Duodenal mucosa (tissue), 2 donors: ENCODE measurements around the gene SLC52A3.
"Not testable (repeated sequence)": the region's sequence is repeated elsewhere in the genome, so short reads cannot be mapped to it uniquely, and the experiment has no call there.

ENCODE experiments used
- H3K27ac ChIP-seq: one replicate; pipeline ENCODE4 v1.7.0; 2013; ENCODE audit warnings: low read depth, low read length
- H3K27me3 ChIP-seq, 2 donors: one replicate each; pipeline ENCODE4 v1.7.0; 2013; ENCODE audit warnings: low read length in 2 of 2, control low read depth in 1 of 2; ENCODE audit not compliant: insufficient read depth in 2 of 2, control insufficient read depth in 1 of 2
- H3K36me3 ChIP-seq, 2 donors: one replicate each; pipeline ENCODE4 v1.7.0; 2013; ENCODE audit warnings: low read length in 2 of 2, control low read depth in 1 of 2; ENCODE audit not compliant: insufficient read depth in 2 of 2, control insufficient read depth in 1 of 2
- H3K4me1 ChIP-seq, 2 donors: one replicate each; pipeline ENCODE4 v1.7.0; 2013; ENCODE audit warnings: low read length in 2 of 2, control low read depth in 1 of 2; ENCODE audit not compliant: insufficient read depth in 2 of 2, control insufficient read depth in 1 of 2
- H3K4me3 ChIP-seq, 2 donors: one replicate each; pipeline ENCODE4 v1.7.0; 2013; ENCODE audit warnings: low read length in 2 of 2, low read depth in 1 of 2
- H3K9ac ChIP-seq, 2 donors: one replicate each; pipeline ENCODE4 v1.7.0; 2013; ENCODE audit warnings: low read length in 2 of 2, low read depth in 1 of 2
- H3K9me3 ChIP-seq, 2 donors: one replicate each; pipeline ENCODE4 v1.7.0; 2013; ENCODE audit warnings: low read length in 2 of 2, control low read depth in 1 of 2; ENCODE audit not compliant: control insufficient read depth in 1 of 2

Gene SLC52A3

DNA sequence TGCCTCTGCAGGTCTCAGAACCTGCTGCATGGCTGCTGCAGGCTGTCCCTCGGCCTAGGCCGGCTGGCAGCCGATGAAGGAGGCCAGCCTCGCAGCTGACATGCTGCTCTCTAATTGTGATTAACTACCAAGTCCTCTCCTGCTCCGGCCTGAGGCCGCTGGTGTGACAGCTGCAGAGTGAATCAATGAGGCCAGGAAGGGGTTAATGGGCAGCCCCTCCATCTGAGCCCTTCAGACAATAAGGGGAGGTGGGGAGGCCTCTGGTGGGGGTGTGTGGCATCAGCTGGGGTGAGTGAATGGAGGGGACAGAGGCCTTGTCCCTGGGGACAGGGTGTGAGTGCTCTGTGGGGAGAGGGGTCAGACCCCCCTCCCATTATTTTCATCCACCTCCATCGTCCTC is 34.4 kb downstream of the SLC52A3 start:
- H3K27me3 ChIP-seq = peaks cover 5 to 6% of the 10 kb centered on the region in 2 donors
- H3K36me3 ChIP-seq = no peaks in the 10 kb centered on the region
- no peak overlapping the region for H3K4me3 ChIP-seq
- H3K9ac ChIP-seq = no peak overlapping the region
- H3K4me1 ChIP-seq = no peaks in the 10 kb centered on the region
- no peaks in the 10 kb centered on the region for H3K9me3 ChIP-seq
- no peak overlapping the region for H3K27ac ChIP-seq

DNA sequence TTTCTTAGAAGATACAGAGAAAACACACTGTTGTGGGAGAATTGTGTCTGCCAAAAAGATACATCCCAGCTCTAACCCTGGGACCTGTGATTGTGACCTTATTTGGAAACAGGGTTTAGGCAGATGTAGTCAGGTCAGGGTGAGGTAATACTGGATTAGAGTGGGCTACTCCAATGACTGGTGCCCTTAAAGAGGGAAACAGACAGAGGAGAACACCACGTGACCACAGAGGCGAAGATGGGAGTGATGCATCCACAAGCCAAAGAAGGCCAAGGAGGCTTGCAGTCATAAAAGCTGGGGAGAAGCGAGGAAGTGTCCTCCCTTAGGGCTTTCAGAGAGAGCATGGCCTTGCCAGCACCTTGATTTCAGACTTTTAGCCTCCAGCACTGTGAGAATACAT is 35.6 kb downstream of the SLC52A3 start:
- no peak overlapping the region for H3K4me3 ChIP-seq
- no peak overlapping the region for H3K9ac ChIP-seq
- H3K27me3 ChIP-seq = peaks cover 11 to 14% of the 10 kb centered on the region in 2 donors
- no peaks in the 10 kb centered on the region for H3K4me1 ChIP-seq
- H3K27ac ChIP-seq = no peak overlapping the region
- H3K9me3 ChIP-seq = no peaks in the 10 kb centered on the region
- no peaks in the 10 kb centered on the region for H3K36me3 ChIP-seq

DNA sequence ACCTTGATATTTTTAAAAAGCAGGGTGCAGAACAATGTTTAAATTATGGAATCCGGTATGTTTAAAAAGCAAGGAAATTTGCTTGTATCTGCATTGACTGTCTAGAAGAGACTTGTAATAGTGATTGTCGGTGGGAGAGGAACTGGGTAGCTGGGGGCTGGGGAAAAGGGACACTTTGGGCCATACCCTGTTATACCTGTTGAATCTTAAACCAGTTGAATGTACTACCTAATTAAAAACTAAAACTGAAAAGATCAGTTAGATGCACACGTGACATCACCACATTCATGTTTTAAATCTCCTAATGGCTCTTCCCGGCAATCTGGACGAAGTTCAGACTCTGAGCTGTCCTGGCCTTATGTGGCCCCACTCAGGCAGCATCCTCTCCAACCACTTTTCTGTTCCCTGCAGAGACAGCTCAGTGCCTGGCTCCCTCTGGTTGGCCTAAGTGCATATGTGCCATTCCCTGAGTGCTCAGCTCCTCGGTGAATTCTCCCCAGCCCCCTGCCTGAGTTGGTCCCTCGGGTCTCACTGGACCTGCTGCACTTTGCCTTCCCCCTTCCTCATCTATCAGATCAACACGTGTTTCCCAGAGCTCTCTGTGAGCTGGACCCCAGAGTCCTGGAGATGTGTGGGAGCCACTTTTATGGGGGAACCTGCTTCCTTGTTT is 36.3 kb downstream of the SLC52A3 start:
- no peaks in the 10 kb centered on the region for H3K36me3 ChIP-seq
- H3K27ac ChIP-seq = no peak overlapping the region

DNA sequence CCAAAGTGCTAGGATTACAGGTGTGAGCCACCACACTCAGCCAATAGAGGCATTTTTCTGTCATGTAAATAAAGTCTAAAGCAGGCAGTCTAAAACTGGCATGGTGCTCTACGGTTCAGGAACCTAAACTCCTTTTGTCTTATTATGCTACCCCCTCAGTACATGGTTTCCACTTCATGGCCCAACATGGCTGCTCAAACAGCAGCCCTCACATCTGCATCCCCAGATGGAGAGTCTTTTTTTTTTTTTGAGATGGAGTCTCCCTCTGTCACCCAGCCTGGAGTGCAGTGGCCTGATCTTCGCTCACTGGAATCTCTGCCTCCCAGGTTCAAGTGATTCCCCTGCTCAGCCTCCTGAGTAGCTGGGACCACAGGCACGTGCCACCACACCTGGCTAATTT is 38.3 kb downstream of the SLC52A3 start:
- Histone ChIP-seq H3K27me3 (peaks cover 23 to 30% of the 10 kb centered on the region in 2 donors), H3K4me1 (no peaks in the 10 kb centered on the region), H3K27ac (no peak overlapping the region), H3K9me3 (no peaks in the 10 kb centered on the region), H3K4me3 (no peak overlapping the region), H3K36me3 (no peaks in the 10 kb centered on the region), H3K9ac (no peak overlapping the region)

More for the DNA sequence above, 36.3 kb downstream of the SLC52A3 start:
- Histone ChIP-seq H3K9me3 (no peaks in the 10 kb centered on the region), H3K27me3 (peaks cover 12 to 17% of the 10 kb centered on the region in 2 donors), H3K4me3 (no peak overlapping the region), H3K4me1 (no peaks in the 10 kb centered on the region), H3K9ac (no peak overlapping the region)

DNA sequence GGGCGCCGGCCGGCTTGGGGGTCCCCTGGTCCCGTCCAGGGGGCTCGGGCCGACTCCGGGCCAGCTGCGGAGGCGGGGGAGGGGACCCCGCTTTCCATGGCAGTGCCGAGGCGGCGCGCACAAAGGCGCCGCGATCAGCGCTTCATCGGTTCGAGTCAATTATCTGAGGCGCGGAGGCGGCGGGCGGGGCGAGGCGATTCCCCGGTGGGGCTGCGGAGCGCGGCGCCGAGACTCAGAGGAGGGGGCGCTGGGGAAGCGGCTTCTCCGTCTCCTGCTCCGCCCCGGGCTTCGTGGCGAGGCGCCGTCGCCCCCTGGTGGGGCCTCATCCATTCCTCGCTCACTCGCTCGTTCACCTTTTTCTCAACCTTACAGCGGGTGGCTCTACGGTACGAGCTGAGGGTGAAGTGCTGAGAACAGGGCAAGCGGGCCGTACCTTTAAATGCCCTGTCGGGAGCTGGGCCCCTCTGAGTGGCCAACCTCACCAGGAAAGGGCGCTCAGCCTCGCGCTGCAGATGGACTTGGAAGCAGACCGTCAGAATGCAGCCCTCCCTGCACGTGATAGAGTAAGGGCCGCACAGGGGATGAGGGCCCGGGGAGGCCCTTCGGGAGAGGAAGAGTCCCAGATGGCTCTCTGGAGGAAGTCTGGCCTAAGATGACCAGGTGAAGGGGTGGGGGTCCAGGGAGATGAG is 39.9 kb downstream of the SLC52A3 start:
- no peaks in the 10 kb centered on the region for H3K9me3 ChIP-seq
- no peaks in the 10 kb centered on the region for H3K4me1 ChIP-seq
- peaks cover 23 to 37% of the 10 kb centered on the region in 2 donors for H3K27me3 ChIP-seq
- H3K36me3 ChIP-seq = no peaks in the 10 kb centered on the region
- H3K27ac ChIP-seq = no peak overlapping the region
- peak overlapping the region in 1 of 2 donors; percentile 43 for H3K4me3 ChIP-seq
- no peak overlapping the region for H3K9ac ChIP-seq

DNA sequence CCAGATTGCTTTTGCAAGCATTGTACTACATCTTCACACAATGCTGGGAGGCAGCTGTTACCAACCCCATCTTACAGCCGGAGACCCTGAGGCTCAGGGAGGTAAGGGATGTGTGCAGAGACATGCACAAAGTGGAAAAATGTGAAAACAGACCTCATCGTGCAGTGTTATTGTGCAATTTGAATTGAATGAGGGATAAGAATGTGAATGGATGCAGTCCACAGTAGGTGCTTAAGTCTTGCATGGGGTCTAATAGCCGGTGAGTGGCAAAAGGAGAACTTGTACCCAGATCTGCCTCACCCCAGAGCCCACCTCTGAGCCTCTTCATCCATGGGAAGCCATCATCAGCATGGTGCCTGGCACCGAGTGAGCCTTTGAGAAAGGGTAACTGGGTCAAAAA is 42.1 kb downstream of the SLC52A3 start:
- Histone ChIP-seq H3K27me3 (peaks cover 27 to 37% of the 10 kb centered on the region in 2 donors), H3K9ac (no peak overlapping the region), H3K9me3 (no peaks in the 10 kb centered on the region)

DNA sequence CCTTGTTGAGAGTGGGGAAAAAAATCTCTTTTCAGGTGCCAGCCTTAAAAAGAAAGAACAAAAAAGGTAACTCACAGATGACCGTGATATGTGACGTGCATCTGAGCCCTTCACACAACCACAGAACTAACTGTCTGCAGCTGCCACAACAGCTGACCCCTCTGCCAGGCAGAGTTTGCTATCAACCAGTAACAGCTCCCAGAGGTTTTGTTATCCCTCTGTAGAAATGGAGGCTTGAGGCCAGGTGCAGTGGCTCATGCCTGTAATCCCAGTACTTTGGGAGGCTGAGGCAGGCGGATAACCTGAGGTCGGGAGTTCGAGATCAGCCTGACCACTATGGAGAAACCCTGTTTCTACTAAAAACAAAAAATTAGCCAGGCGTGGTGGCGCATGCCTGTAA is 42.8 kb downstream of the SLC52A3 start:
- H3K9me3 ChIP-seq = no peaks in the 10 kb centered on the region
- H3K4me3 ChIP-seq = no peak overlapping the region
- H3K36me3 ChIP-seq = no peaks in the 10 kb centered on the region
- H3K4me1 ChIP-seq = no peaks in the 10 kb centered on the region
- peaks cover 27 to 37% of the 10 kb centered on the region in 2 donors for H3K27me3 ChIP-seq
- no peak overlapping the region for H3K9ac ChIP-seq
- H3K27ac ChIP-seq = no peak overlapping the region

More for the DNA sequence above, 42.1 kb downstream of the SLC52A3 start:
- H3K36me3 ChIP-seq = no peaks in the 10 kb centered on the region
- H3K4me1 ChIP-seq = no peaks in the 10 kb centered on the region
- H3K27ac ChIP-seq = no peak overlapping the region
- H3K4me3 ChIP-seq = no peak overlapping the region

DNA sequence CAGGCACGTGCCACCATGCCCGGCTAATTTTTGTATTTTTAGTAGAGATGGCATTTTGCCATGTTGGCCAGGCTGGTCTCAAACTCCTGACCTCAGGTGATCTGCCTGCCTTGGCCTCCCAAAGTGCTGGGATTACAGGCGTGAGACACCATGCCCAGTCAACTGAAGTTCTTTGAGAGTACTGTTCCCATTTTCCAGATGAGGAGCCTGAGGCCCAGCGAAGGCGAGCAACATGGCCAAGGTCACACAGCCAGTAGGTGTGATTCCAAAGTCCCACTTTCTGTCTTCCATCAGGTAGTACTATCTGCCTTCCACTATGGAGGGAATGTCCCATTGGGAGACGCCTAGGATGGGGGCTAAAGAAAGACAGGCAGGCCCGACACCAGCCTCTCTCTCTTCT is 43.5 kb downstream of the SLC52A3 start:
- H3K4me1 ChIP-seq, H3K27ac ChIP-seq, H3K36me3 ChIP-seq, H3K4me3 ChIP-seq, H3K9ac ChIP-seq, H3K9me3 ChIP-seq: not testable (repeated sequence)
- peaks cover 27 to 37% of the 10 kb centered on the region in 2 donors for H3K27me3 ChIP-seq

DNA sequence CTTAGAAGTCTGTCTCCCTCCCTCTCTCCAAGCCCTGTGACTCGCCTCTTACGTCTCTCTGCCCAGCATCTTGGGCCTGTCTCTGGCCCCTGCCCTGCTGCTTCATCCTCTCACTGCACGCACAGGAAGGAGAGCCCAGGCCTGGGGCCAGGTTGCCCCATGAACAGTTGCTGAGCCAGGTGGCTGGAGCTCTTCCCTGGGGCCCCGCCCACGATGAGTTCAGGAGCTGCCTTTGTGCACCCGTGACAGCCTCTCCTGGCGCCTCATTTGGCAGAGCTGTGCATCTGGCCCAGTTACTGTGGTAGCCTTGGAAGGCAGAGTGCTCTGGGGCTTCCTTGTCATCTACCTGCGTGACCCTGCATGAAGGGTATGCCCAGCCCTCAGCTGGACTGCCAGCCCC is 44.5 kb downstream of the SLC52A3 start:
- Histone ChIP-seq H3K4me3 (no peak overlapping the region), H3K9me3 (no peaks in the 10 kb centered on the region), H3K27me3 (peaks cover 20 to 33% of the 10 kb centered on the region in 2 donors), H3K27ac (no peak overlapping the region), H3K9ac (no peak overlapping the region), H3K4me1 (no peaks in the 10 kb centered on the region), H3K36me3 (no peaks in the 10 kb centered on the region)

DNA sequence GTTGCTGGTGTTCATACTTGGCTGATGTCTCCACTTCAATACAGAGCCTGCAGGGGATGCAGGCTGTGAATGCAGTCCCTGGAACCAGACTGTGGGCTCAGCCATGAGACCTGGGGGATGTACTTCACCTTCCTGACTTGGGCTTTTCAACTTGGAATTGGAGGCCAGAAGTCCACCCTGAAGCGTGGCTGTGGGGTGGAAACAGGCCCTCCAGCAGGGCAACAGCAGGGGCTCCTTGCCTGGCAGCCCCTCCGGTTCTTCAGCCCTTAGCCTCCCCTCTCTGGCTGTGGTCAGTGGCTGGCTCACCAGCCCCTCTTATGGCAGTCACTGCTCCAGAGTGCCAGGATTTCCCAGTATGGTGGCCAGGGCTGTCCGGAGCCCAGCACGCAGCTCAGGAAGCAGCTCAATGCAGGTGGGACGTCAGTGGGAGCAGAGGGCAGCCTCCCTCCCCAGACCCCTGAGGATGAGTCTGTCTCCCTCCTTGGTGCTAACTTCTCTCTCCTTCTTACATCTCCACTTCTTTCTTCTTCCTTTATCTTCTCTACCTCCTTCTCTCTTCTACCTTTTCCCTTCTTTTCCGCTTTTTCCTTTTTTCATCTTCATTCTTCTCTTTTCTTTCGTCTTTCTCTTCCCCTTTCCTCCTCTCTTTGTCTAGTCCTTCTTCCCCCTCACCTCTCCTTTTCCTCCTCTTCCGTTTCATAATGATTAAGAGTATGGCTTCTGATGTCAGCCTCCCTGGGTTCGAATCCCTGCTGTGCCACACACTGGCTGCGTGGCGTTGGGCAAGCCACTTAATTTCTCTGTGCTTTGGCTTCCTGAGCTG is 45.3 kb downstream of the SLC52A3 start:
- Histone ChIP-seq H3K4me3 (no peak overlapping the region), H3K9me3 (no peaks in the 10 kb centered on the region), H3K9ac (no peak overlapping the region), H3K4me1 (no peaks in the 10 kb centered on the region), H3K27me3 (peaks cover 16 to 26% of the 10 kb centered on the region in 2 donors), H3K27ac (no peak overlapping the region), H3K36me3 (no peaks in the 10 kb centered on the region)
